IMR-90 (cell line): ENCODE measurements around the gene IL17F. TPM values are rescaled to one million over a fixed set of nuclear protein-coding genes. Genes with fewer than 3 reads are reported as not detected.

Experiments
- ATAC-seq: fragments of 200-7000 bp; cut with Tn5 transposase; 2 replicates; pipeline ENCODE4 v1.9.1; 2020; ENCODE audit warnings: low read depth, mild to moderate bottlenecking, moderate library complexity
- BruUV-seq: library from RNA; stranded (reverse); fragments of 400-500 nt; replicated peaks from 2 replicates; lab custom pipeline; 2021; lab: Mats Ljungman, UMichigan
- CTCF ChIA-PET: fragments of 300-600 bp; formaldehyde crosslinking; extraction: SDS; loops from one replicate; lab custom pipeline; 2021; ENCODE audit warnings: antibody characterized with exemption; lab: Yijun Ruan, JAX
- POLR2A ChIA-PET: fragments of 300-600 bp; sonication (Branson Sonifier 250); formaldehyde crosslinking; loops from one replicate; lab custom pipeline; 2022; ENCODE audit warnings: antibody characterized with exemption; ENCODE audit not compliant: unreplicated experiment; lab: Charles Lee
- DNase-seq: peaks from one replicate; pipeline ENCODE4 v3.0.0; 2013
- H2AFZ ChIP-seq: replicated peaks from 2 replicates; pipeline ENCODE3; 2013; ENCODE audit warnings: low read length, mild to moderate bottlenecking; ENCODE audit not compliant: poor library complexity
- H2AK5ac ChIP-seq: 2 replicates; pipeline ENCODE4 v1.6.1; 2013; ENCODE audit warnings: low read depth, low read length, inconsistent platforms
- H2AK9ac ChIP-seq: replicated peaks from 2 replicates; pipeline ENCODE3; 2013; ENCODE audit warnings: mild to moderate bottlenecking, low read depth, low read length, moderate library complexity; ENCODE audit not compliant: poor library complexity
- H2BK120ac ChIP-seq: 2 replicates; pipeline ENCODE4 v1.6.1; 2013; ENCODE audit warnings: low read depth, low read length, inconsistent platforms
- H2BK15ac ChIP-seq: 3 replicates; pipeline ENCODE4 v1.6.1; 2013; ENCODE audit warnings: low read depth, low read length, inconsistent platforms
- H2BK20ac ChIP-seq: 2 replicates; pipeline ENCODE4 v1.6.1; 2013; ENCODE audit warnings: low read depth, mild to moderate bottlenecking, inconsistent platforms, low read length, moderate library complexity
- H2BK5ac ChIP-seq: 2 replicates; pipeline ENCODE4 v1.6.1; 2013; ENCODE audit warnings: mild to moderate bottlenecking, low read depth, low read length, inconsistent platforms; ENCODE audit not compliant: poor library complexity, severe bottlenecking
- H3K14ac ChIP-seq: replicated peaks from 2 replicates; pipeline ENCODE4 v1.6.1; 2013; ENCODE audit warnings: low read depth, low read length, inconsistent platforms
- H3K18ac ChIP-seq: 2 replicates; pipeline ENCODE4 v1.6.1; 2013; ENCODE audit warnings: low read depth, low read length, control low read depth
- H3K23ac ChIP-seq: 2 replicates; pipeline ENCODE4 v1.6.1; 2013; ENCODE audit warnings: low read depth, low read length, inconsistent platforms
- H3K27ac ChIP-seq: 2 replicates; pipeline ENCODE4 v1.5.1; 2013; ENCODE audit warnings: mild to moderate bottlenecking, control low read depth, low read length; ENCODE audit not compliant: insufficient read depth
- H3K27me3 ChIP-seq: 2 replicates; pipeline ENCODE4 v1.6.1; 2013; ENCODE audit warnings: low read length; ENCODE audit not compliant: control insufficient read depth, insufficient read depth
- H3K36me3 ChIP-seq: 2 replicates; pipeline ENCODE4 v1.6.1; 2013; ENCODE audit warnings: low read length, mixed read lengths; ENCODE audit not compliant: control insufficient read depth, insufficient read depth
- H3K4ac ChIP-seq: 2 replicates; pipeline ENCODE4 v1.6.1; 2013; ENCODE audit warnings: low read depth, low read length, inconsistent platforms
- H3K4me1 ChIP-seq: 2 replicates; pipeline ENCODE4 v1.6.1; 2013; ENCODE audit warnings: low read length, mixed read lengths; ENCODE audit not compliant: control insufficient read depth, insufficient read depth
- H3K4me2 ChIP-seq: 2 replicates; pipeline ENCODE4 v1.6.1; 2013; ENCODE audit warnings: low read depth, mild to moderate bottlenecking, control low read depth, low read length, moderate library complexity
- H3K4me3 ChIP-seq: 2 replicates; pipeline ENCODE4 v1.5.1; 2013; ENCODE audit warnings: low read depth, mild to moderate bottlenecking, control low read depth, low read length, moderate library complexity; ENCODE audit not compliant: insufficient read depth
- H3K56ac ChIP-seq: 2 replicates; pipeline ENCODE4 v1.6.1; 2013; ENCODE audit warnings: low read length, inconsistent platforms; ENCODE audit not compliant: insufficient read depth; ENCODE audit errors: extremely low read depth
- H3K79me1 ChIP-seq, 2 experiments: 2 replicates each; pipeline ENCODE4 v1.6.1; 2013; ENCODE audit warnings: low read length in 2 of 2, inconsistent platforms in 1 of 2, low read depth in 1 of 2
- H3K9ac ChIP-seq: 2 replicates; pipeline ENCODE4 v1.6.1; 2013; ENCODE audit warnings: low read depth, low read length, control low read depth
- H3K9me1 ChIP-seq: 2 replicates; pipeline ENCODE4 v1.6.1; 2013; ENCODE audit warnings: low read length, inconsistent platforms; ENCODE audit not compliant: insufficient read depth
- H3K9me3 ChIP-seq: 2 replicates; pipeline ENCODE4 v1.6.1; 2013; ENCODE audit warnings: low read length; ENCODE audit not compliant: control insufficient read depth, insufficient read depth
- H4K20me1 ChIP-seq: 2 replicates; pipeline ENCODE4 v1.6.1; 2013; ENCODE audit warnings: low read length, inconsistent platforms; ENCODE audit not compliant: insufficient read depth
- H4K5ac ChIP-seq: 2 replicates; pipeline ENCODE4 v1.6.1; 2013; ENCODE audit warnings: mild to moderate bottlenecking, low read depth, low read length, control low read depth
- H4K8ac ChIP-seq, 2 experiments: 2 replicates each; pipeline ENCODE4 v1.6.1; 2013; ENCODE audit warnings: low read depth in 2 of 2, low read length in 2 of 2, control low read depth in 1 of 2, inconsistent platforms in 1 of 2
- H4K91ac ChIP-seq: 2 replicates; pipeline ENCODE4 v1.6.1; 2013; ENCODE audit warnings: low read depth, low read length, inconsistent platforms; ENCODE audit not compliant: insufficient read depth
- FOS ChIP-seq: fragments of 150-350 bp; IDR thresholded peaks from 2 replicates; pipeline ENCODE4 v1.6.1; 2016; ENCODE audit warnings: low read depth, low read length
- MAZ ChIP-seq: IDR thresholded peaks from 2 replicates; pipeline ENCODE4 v1.6.1; 2012; ENCODE audit warnings: low read depth, mild to moderate bottlenecking, low read length, improper control_type of control experiment, moderate library complexity, borderline replicate concordance
- MXI1 ChIP-seq: IDR thresholded peaks from 2 replicates; pipeline ENCODE4 v1.6.1; 2012; ENCODE audit warnings: low read depth, mild to moderate bottlenecking, low read length, moderate library complexity, borderline replicate concordance
- WGBS, 2 experiments: methylation state at CpG; one replicate each; pipeline versions ENCODE4 v1.1.5 to v1.1.7; 2013; ENCODE audit warnings: missing lambda C conversion rate in 2 of 2; ENCODE audit not compliant: insufficient read length in 1 of 2; ENCODE audit errors: extremely low coverage in 2 of 2; 5-methylcytosine and 5-hydroxymethylcytosine counted together
- dilution Hi-C: fragments of 300-500 bp; cut with HindIII; formaldehyde crosslinking; loops from one replicate; pipeline ENCODE4 v1.14.3; 2018; ENCODE audit warnings: low sequenced_read_pairs; ENCODE audit not compliant: unreplicated experiment
- in situ Hi-C: fragments of 300-500 bp; cut with MboI; formaldehyde crosslinking; loops from 3 replicates; pipeline ENCODE4 v1.14.3; 2019; ENCODE audit warnings: low sequenced_read_pairs, inconsistent platforms, mixed read lengths
- intact Hi-C: fragments of 100-400 bp; cut with micrococcal nuclease; formaldehyde crosslinking; loops from 2 replicates; pipeline ENCODE4 v1.10.0; 2022
- polyA plus RNA-seq, 3 experiments: library from polyadenylated mRNA; depleted of rRNA; stranded (reverse); fragments of >200 nt; gene quantifications; 2 replicates each; pipeline ENCODE4 v1.2.3, GENCODE V29; 2012; ENCODE audit warnings: low replicate concordance in 1 of 3
- total RNA-seq: library from RNA; depleted of rRNA; stranded (reverse); fragments of >200 nt; gene quantifications from 2 replicates; pipeline ENCODE4 v1.2.3, GENCODE V29; 2012
- TF ChIP-seq, protein P1 (sequence below): conservative IDR thresholded peaks from 2 replicates; pipeline ENCODE4 v1.5.1; 2012; ENCODE audit warnings: mild to moderate bottlenecking, low read depth, low read length, improper control_type of control experiment
- TF ChIP-seq, protein P2 (sequence below): fragments of 150-350 bp; IDR thresholded peaks from 2 replicates; pipeline ENCODE4 v1.6.1; 2017; ENCODE audit warnings: mild to moderate bottlenecking, antibody characterized with exemption, low read length, low read depth

The IL17F gene
- total and polyA plus RNA-seq, 2 of the 4 experiments (the other 2 are of a cell fraction): not detected

DNA sequence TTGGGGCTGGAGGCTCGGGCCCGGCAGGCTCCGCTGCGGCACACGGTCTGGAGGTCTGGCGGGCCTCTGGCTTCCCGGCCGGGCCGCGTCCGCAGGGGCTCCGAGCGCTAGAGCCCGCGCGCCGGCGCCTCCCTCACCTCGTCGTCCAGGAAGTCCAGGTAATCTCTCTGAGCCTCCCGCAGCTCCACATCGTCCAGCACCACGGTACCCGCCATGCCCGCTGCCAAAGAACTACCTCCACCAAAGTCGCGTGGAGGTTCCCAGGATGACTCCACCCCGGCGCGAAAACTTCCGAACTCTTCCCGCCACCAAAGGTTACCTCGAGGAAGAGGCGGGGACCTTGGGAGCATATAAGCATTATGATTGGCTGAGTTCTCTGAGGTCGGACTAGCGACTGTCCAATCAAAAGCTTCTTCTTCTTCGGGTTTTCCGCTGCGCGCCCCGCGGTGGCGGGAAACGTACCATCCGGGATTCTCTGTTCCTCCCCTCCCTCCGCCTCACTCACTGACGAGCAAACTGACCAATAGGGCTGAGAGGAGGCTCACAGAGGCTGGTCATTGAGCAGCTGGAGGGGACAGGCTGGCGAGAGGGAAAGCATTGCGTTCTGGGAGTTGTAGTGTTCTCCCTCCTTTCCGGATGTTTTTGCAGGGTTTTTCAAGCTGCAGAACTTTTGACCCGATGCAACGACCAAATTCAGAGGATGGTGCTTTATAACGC, 40.3 kb upstream of the IL17F start, which contains the start of gene MCM3:
Gene MCM3 (minus strand): TSS at position 283 of the 717 bp plus-strand sequence. CDS start 68 bp downstream, at position 215.
- no peaks in the 10 kb centered on the region for H3K9me3 ChIP-seq
- no TSS peak for BruUV-seq
- H2AK5ac ChIP-seq: no peak within 1 kb of the TSS
- H3K36me3 ChIP-seq: peaks cover 10% of the 10 kb centered on the region
- dilution Hi-C loops (no loop called here), in situ Hi-C loops (loop anchor here (5.0 kb wide), 1 partner anchor 383 kb away; no protein-coding TSS in a partner anchor), intact Hi-C loops (loop anchor here (2.0 kb wide), 1 partner anchor 68 kb away; no protein-coding TSS in a partner anchor)
- peak within 1 kb of the TSS; percentile 88 for H2AFZ ChIP-seq
- H3K4me2 ChIP-seq: peak within 1 kb of the TSS; percentile 81
- H2AK9ac ChIP-seq: peak within 1 kb of the TSS; percentile 81
- TF ChIP-seq FOS (peak; percentile 2; the same call in 1 of the 2 replicates), MAZ (peak; percentile 87; the same call in 1 of the 2 replicates), MXI1 (peak; percentile 82)
- TF ChIP-seq, protein P1, sequence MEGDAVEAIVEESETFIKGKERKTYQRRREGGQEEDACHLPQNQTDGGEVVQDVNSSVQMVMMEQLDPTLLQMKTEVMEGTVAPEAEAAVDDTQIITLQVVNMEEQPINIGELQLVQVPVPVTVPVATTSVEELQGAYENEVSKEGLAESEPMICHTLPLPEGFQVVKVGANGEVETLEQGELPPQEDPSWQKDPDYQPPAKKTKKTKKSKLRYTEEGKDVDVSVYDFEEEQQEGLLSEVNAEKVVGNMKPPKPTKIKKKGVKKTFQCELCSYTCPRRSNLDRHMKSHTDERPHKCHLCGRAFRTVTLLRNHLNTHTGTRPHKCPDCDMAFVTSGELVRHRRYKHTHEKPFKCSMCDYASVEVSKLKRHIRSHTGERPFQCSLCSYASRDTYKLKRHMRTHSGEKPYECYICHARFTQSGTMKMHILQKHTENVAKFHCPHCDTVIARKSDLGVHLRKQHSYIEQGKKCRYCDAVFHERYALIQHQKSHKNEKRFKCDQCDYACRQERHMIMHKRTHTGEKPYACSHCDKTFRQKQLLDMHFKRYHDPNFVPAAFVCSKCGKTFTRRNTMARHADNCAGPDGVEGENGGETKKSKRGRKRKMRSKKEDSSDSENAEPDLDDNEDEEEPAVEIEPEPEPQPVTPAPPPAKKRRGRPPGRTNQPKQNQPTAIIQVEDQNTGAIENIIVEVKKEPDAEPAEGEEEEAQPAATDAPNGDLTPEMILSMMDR: peak; percentile 18; the same call in 1 of the 2 replicates
- TF ChIP-seq, protein P2, sequence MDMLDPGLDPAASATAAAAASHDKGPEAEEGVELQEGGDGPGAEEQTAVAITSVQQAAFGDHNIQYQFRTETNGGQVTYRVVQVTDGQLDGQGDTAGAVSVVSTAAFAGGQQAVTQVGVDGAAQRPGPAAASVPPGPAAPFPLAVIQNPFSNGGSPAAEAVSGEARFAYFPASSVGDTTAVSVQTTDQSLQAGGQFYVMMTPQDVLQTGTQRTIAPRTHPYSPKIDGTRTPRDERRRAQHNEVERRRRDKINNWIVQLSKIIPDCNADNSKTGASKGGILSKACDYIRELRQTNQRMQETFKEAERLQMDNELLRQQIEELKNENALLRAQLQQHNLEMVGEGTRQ: no peak
- H3K9ac ChIP-seq: peak within 1 kb of the TSS; percentile 62
- peak within 1 kb of the TSS; percentile 59 for H2BK5ac ChIP-seq
- 2% methylated on average over 16 of the region's 53 CpGs; no CpG with 5 or more reads in 1 of the 2 experiments for WGBS, 2 experiments
- H3K18ac ChIP-seq: no peak within 1 kb of the TSS
- no peak within 1 kb of the TSS for H4K91ac ChIP-seq
- H3K79me1 ChIP-seq: peaks cover 9 to 13% of the 10 kb centered on the region in 2 experiments; a peak in 3 of 4 replicates
- no peak within 1 kb of the TSS for H2BK20ac ChIP-seq
- no peaks in the 10 kb centered on the region for H3K4me1 ChIP-seq
- peak; percentile 99 for DNase-seq
- CTCF ChIA-PET: interaction anchor here (0.9 to 1.9 kb wide), 7 partner anchors 10 to 311 kb away, joined by 3 to 9 read pairs (median 3); no protein-coding TSS in a partner anchor
- H2BK15ac ChIP-seq: no peak within 1 kb of the TSS
- ATAC-seq: peak; percentile 99
- H3K9me1 ChIP-seq: no peaks in the 10 kb centered on the region; the same call in 1 of the 2 replicates
- peak within 1 kb of the TSS; percentile 39 for H3K4ac ChIP-seq
- H3K27ac ChIP-seq: peak within 1 kb of the TSS; percentile 31; the same call in 1 of the 2 replicates
- peak within 1 kb of the TSS; percentile 23; the same call in 1 of the 2 replicates for H4K5ac ChIP-seq
- H3K23ac ChIP-seq: peak within 1 kb of the TSS; percentile 34; the same call in 1 of the 2 replicates
- POLR2A ChIA-PET: no interaction called here
- H3K4me3 ChIP-seq: peak within 1 kb of the TSS; percentile 65
- H3K56ac ChIP-seq: peak within 1 kb of the TSS; percentile 16
- peak within 1 kb of the TSS; percentile 34 to 38 for H4K8ac ChIP-seq
- no peaks in the 10 kb centered on the region for H4K20me1 ChIP-seq
- H3K27me3 ChIP-seq: no peaks in the 10 kb centered on the region
- peak within 1 kb of the TSS; percentile 33; the same call in 1 of the 2 replicates for H3K14ac ChIP-seq
- H2BK120ac ChIP-seq: no peak within 1 kb of the TSS
